ENCODE results near the gene SLC25A19.
"Not testable (repeated sequence)": the region's sequence is repeated elsewhere in the genome, so short reads cannot be mapped to it uniquely, and the experiment has no call there.

Gene SLC25A19

GRCh38 chr17:75301049-75301448, 11.8 kb upstream of the SLC25A19 start:
- no peak overlapping the region for H3K4me3 ChIP-seq (ENCODE audit: low read depth, low read length)
- TF ChIP-seq CTCF (IDR thresholded peaks at IDR 0.05; ENCODE audit: borderline replicate concordance, insufficient read depth, low read depth, low read length): no peak

GRCh38 chr17:75300280-75300679, 11.0 kb upstream of the SLC25A19 start:
- TF ChIP-seq CTCF (IDR thresholded peaks at IDR 0.05; ENCODE audit: borderline replicate concordance, insufficient read depth, low read depth, low read length): no peak
- no peak overlapping the region for H3K4me3 ChIP-seq (ENCODE audit: low read depth, low read length)

- no peak overlapping the region for H3K4me3 ChIP-seq (ENCODE audit: low read depth, low read length)
- no peak for TF ChIP-seq CTCF (IDR thresholded peaks at IDR 0.05; ENCODE audit: borderline replicate concordance, insufficient read depth, low read depth, low read length)
Measured at GRCh38 chr17:75295201-75296158, 6.2 kb upstream of the SLC25A19 start.

GRCh38 chr17:75292810-75293448, 3.7 kb upstream of the SLC25A19 start:
- not testable (repeated sequence) for H3K4me3 ChIP-seq (ENCODE audit: low read depth, low read length)

GRCh38 chr17:75289832-75290337, 652 bp upstream of the SLC25A19 start:
- peak; percentile 43; the same call in 1 of the 2 replicates for TF ChIP-seq CTCF (IDR thresholded peaks at IDR 0.05; ENCODE audit: borderline replicate concordance, insufficient read depth, low read depth, low read length)

GRCh38 chr17:75288770-75289114, 491 bp downstream of the SLC25A19 start:
- TF ChIP-seq CTCF (IDR thresholded peaks at IDR 0.05; ENCODE audit: borderline replicate concordance, insufficient read depth, low read depth, low read length): no peak
- peak overlapping the region; percentile 79 for H3K4me3 ChIP-seq (ENCODE audit: low read depth, low read length)

More at GRCh38 chr17:75289832-75290337, 652 bp upstream of the SLC25A19 start:
- peak overlapping the region; percentile 79 for H3K4me3 ChIP-seq (ENCODE audit: low read depth, low read length)

GRCh38 chr17:75288359-75288758, 874 bp downstream of the SLC25A19 start:
- H3K4me3 ChIP-seq (ENCODE audit: low read depth, low read length): peak overlapping the region; percentile 79
- TF ChIP-seq CTCF (IDR thresholded peaks at IDR 0.05; ENCODE audit: borderline replicate concordance, insufficient read depth, low read depth, low read length): no peak
